ENCODE results near the gene RPL14.
"Not testable (repeated sequence)": the region's sequence is repeated elsewhere in the genome, so short reads cannot be mapped to it uniquely, and the experiment has no call there.

Gene RPL14

GRCh38 chr3:40462838-40463237 is 5.7 kb downstream of the RPL14 start:
- DNase-seq (ENCODE audit: extremely low read depth in 1 of 2, low read depth in 1 of 2): not testable (repeated sequence)

GRCh38 chr3:40463579-40463978 is 6.4 kb downstream of the RPL14 start:
- DNase-seq (ENCODE audit: extremely low read depth in 1 of 2, low read depth in 1 of 2): no peak

- DNase-seq (ENCODE audit: extremely low read depth in 1 of 2, low read depth in 1 of 2): no peak
Observed at GRCh38 chr3:40464339-40465110, 7.4 kb downstream of the RPL14 start.

GRCh38 chr3:40465111-40465407 is 7.9 kb downstream of the RPL14 start:
- no peak for DNase-seq (ENCODE audit: extremely low read depth in 1 of 2, low read depth in 1 of 2)

- DNase-seq (ENCODE audit: extremely low read depth in 1 of 2, low read depth in 1 of 2): no peak
Observed at GRCh38 chr3:40465456-40465855, 8.3 kb downstream of the RPL14 start.

- no peak for DNase-seq (ENCODE audit: extremely low read depth in 1 of 2, low read depth in 1 of 2)
Observed at GRCh38 chr3:40468018-40468417, 10.9 kb downstream of the RPL14 start.

- no peak for DNase-seq (ENCODE audit: extremely low read depth in 1 of 2, low read depth in 1 of 2)
Observed at GRCh38 chr3:40470701-40471100, 13.6 kb downstream of the RPL14 start.

- peak in 1 of 2 donors; percentile 25 for DNase-seq (ENCODE audit: extremely low read depth in 1 of 2, low read depth in 1 of 2)
Observed at GRCh38 chr3:40476478-40477470, 19.6 kb downstream of the RPL14 start, which contains the start of gene ZNF619. Gene ZNF619, plus strand, starts transcription at chr3:40477122. Its CDS starts 858 bp downstream, at chr3:40477980.

- DNase-seq (ENCODE audit: extremely low read depth in 1 of 2, low read depth in 1 of 2): no peak
Observed at GRCh38 chr3:40477666-40478065, 20.5 kb downstream of the RPL14 start.

GRCh38 chr3:40487172-40487571 is 30.0 kb downstream of the RPL14 start:
- no peak for DNase-seq (ENCODE audit: extremely low read depth in 1 of 2, low read depth in 1 of 2)

- no peak for DNase-seq (ENCODE audit: extremely low read depth in 1 of 2, low read depth in 1 of 2)
Observed at GRCh38 chr3:40490916-40491315, 33.8 kb downstream of the RPL14 start.

DNA sequence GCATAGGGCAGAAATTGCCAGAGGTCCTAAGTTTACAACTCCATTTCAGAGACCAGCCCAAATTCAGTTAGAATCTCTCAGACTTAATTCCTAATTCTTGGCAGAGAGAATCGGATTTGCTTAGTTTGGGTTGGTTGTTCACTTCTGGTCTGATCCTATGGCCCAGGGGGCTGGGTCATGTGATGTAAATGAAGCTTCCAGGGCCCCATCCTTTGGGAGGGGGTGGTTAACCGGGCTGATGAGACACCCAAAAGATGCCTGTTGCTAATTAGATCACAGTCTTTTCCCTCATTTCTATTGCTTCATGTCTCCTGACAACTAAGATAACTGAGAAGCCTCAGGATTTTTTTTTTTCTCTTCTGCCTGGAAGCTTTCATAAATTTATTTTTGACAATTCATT is 37.6 kb downstream of the RPL14 start:
- DNase-seq (ENCODE audit: extremely low read depth in 1 of 2, low read depth in 1 of 2): no peak

DNA sequence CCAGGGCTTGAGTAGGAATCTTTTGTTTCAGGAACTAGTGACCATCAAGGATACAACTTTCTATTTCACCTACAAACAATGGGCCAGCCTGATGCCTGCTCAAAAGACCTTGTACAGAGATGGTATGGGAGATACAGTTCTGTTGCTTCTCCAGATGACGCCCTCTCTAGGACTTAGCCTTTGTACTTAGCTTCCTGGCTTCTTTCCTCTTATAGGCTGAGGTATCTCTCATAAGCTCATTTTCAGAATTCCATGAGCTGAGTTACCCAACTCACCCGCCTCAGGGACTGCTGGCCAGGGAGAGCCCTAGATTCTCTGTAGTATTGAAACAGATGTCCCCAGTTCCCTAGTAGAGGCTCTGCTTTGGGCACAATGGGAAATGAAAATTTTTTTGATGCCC is 40.1 kb downstream of the RPL14 start:
- no peak for DNase-seq (ENCODE audit: extremely low read depth in 1 of 2, low read depth in 1 of 2)

GRCh38 chr3:40499952-40500351 is 42.8 kb downstream of the RPL14 start:
- DNase-seq (ENCODE audit: extremely low read depth in 1 of 2, low read depth in 1 of 2): no peak

GRCh38 chr3:40502034-40502433 is 44.9 kb downstream of the RPL14 start:
- no peak for DNase-seq (ENCODE audit: extremely low read depth in 1 of 2, low read depth in 1 of 2)

- no peak for DNase-seq (ENCODE audit: extremely low read depth in 1 of 2, low read depth in 1 of 2)
Observed at GRCh38 chr3:40504636-40505430, 47.7 kb downstream of the RPL14 start.

- DNase-seq (ENCODE audit: extremely low read depth in 1 of 2, low read depth in 1 of 2): peak in 1 of 2 donors; percentile 38
Observed at GRCh38 chr3:40505599-40506462, 48.7 kb downstream of the RPL14 start, which contains the start of gene ZNF620. Gene ZNF620, plus strand, starts transcription at chr3:40506039. Its CDS starts 314 bp downstream, at chr3:40506353.

DNA sequence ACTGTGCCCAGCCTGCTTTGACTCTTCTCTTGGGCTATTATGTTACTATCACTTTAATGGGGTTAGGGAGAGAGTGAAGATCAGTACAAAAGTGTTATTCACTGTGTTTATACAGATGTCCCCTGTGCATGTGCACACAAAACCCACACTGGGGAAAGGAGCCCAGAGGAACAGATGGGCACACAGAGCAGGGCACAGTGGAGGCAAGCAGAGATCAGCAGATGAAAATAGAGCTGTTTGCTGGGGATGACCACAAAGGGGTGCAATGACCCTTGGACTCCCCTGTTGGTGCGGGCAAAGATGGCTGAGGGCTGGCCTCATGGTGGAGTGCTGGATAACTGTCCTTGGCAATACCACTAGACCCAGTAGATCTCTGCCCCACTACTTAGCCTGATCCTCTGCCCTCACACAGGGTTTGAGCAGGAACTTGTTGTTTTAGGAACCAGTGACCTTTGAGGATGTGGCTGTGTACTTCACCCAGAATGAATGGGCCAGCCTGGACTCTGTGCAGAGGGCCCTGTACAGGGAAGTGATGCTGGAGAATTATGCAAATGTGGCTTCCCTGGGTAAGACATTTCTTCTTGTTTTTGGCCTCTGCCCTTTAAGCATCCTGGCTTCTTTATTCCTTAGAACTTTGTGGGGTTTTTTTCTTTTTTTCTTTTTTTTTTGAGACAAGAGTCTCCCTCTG is 54.0 kb downstream of the RPL14 start:
- DNase-seq (ENCODE audit: extremely low read depth in 1 of 2, low read depth in 1 of 2): no peak

DNA sequence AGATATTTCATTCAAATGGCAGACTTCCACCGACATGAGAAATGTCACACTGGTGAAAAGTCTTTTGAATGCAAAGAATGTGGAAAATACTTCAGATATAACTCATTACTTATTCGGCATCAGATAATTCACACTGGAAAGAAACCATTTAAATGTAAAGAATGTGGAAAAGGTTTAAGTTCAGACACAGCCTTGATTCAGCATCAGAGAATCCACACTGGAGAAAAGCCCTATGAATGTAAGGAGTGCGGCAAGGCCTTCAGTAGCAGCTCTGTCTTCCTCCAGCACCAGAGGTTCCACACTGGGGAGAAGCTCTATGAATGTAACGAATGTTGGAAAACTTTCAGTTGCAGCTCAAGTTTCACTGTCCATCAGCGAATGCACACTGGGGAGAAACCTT is 59.1 kb downstream of the RPL14 start:
- no peak for DNase-seq (ENCODE audit: extremely low read depth in 1 of 2, low read depth in 1 of 2)

Data from activated CD8-positive, alpha-beta memory T cell treated with anti-CD3 and anti-CD28 coated beads for 1 hour (primary cell).